ENCODE measurements around the gene RTCA.
"Not testable (repeated sequence)": the region's sequence is repeated elsewhere in the genome, so short reads cannot be mapped to it uniquely, and the experiment has no call there.

Gene RTCA

GRCh38 chr1:100261686-100262085 lies 4.3 kb upstream of the RTCA start:
- no peak for DNase-seq (ENCODE audit: low read depth in 2 of 2)

DNA sequence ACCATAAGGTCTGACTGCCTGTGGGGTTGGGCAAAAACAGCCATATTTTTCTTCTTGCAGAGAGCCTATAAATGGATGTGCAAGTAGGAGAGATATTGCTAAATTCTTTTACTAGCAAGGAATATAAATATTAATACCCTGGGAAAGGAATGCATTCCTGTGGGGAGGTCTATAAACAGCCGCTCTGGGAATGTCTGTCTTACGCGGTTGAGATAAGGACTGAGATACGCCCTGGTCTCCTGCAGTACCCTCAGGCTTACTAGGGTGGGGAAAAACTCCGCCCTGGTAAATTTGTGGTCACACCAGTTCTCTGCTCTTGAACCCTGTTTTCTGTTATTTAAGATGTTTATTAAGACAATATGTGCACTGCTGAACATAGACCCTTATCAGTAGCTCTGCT lies 1.9 kb upstream of the RTCA start:
- not testable (repeated sequence) for DNase-seq (ENCODE audit: low read depth in 2 of 2)

GRCh38 chr1:100265562-100265930 lies 470 bp upstream of the RTCA start:
- DNase-seq (ENCODE audit: low read depth in 2 of 2), result no peak

DNA sequence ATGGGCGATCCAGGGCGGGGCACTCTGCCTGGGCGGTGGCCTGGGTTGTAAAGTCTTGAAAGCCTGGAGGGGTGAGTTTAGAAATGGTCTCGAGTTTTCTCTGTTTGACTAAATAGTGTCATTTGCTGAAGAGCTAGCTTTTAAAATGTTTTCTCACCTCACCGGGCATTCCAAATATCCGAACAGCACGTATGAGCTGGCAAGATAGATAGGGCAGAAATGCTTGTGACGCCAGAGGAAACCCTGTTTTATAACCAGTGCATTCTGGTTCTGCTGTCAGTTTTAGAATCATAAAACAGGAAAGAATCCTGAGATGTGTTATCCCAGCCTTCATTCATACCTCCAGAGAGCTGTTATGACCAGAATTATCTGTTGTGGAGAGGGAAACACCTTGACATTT lies 725 bp downstream of the RTCA start:
- DNase-seq (ENCODE audit: low read depth in 2 of 2), result no peak

- no peak for DNase-seq (ENCODE audit: low read depth in 2 of 2)
Observed at GRCh38 chr1:100267284-100267683, 1.3 kb downstream of the RTCA start.

DNA sequence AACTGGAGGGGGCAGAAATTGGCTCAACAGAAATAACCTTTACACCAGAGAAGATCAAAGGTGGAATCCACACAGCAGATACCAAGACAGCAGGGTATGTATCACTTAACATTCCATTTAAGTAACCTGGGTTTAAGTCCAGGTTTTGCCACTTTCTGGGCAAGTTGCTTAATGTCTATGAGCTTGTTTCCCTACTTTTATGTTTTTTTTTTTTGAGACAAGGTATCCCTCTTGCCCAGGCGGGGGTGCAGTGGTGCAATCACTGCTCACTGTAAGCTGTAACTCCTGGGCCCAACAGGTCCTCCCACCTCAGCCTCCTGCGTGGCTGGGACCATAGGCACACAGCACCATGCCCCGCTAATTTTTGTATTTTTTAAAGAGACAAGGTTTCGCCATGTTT lies 2.2 kb downstream of the RTCA start:
- DNase-seq (ENCODE audit: low read depth in 2 of 2), result no peak

- no peak for DNase-seq (ENCODE audit: low read depth in 2 of 2)
Observed at GRCh38 chr1:100277866-100278265, 11.8 kb downstream of the RTCA start.

GRCh38 chr1:100279358-100279923 lies 13.4 kb downstream of the RTCA start:
- DNase-seq (ENCODE audit: low read depth in 2 of 2), result no peak

DNA sequence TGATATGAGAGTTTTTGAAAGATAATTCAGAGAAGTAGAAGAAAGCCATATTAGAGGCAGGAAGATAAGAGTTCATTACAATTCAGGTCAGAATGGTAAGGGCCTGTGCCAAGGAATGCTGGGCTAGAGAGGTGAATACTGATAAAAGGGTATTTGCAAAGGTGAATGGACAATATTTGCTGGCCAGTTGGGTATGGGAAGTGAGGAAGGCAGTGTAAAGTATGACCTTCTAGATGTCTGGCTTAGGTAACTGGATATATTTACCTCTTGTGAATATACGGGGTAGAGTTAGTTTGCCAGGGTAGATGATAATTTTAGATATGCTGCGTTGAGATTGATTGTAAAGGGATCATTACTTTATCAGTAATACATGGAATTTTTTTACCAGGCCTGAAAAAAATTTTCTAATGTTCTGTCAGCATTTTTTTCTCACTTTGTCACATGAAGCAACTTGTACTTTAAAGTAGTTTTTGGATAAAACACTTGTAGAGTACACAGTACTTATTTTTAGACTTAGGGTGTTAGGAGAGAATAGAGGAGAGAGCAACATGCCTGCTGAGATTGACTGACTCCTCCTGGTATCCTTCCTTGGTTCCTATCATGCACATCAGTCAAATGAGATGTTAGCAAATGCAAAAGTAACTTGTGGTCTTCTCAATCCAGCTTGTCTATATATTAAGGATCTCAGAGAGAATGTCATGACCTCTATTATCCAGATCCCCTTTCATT lies 14.1 kb downstream of the RTCA start:
- no peak for DNase-seq (ENCODE audit: low read depth in 2 of 2)

- no peak for DNase-seq (ENCODE audit: low read depth in 2 of 2)
Observed at GRCh38 chr1:100284591-100284990, 18.6 kb downstream of the RTCA start.

GRCh38 chr1:100287162-100287561 lies 21.1 kb downstream of the RTCA start:
- no peak for DNase-seq (ENCODE audit: low read depth in 2 of 2)

DNA sequence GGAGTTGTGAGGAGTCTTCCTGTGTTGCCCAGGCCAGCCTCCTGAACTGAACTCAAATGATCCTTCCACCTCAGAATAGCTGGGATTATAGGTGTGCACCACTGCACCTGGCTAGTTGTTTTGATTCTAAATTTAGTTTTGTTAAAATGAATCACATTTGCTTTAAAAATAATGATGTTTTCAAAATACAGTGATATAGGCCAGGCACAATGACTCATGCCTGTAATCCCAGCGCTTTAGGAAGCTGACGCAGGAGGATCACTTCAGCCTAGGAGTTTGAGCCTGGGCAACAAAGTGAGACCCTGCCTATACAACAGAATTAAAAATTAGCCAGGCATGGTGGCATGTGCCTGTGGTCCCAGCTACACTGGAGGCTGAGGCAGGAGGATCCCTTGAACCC lies 24.3 kb downstream of the RTCA start:
- no peak for DNase-seq (ENCODE audit: low read depth in 2 of 2)

DNA sequence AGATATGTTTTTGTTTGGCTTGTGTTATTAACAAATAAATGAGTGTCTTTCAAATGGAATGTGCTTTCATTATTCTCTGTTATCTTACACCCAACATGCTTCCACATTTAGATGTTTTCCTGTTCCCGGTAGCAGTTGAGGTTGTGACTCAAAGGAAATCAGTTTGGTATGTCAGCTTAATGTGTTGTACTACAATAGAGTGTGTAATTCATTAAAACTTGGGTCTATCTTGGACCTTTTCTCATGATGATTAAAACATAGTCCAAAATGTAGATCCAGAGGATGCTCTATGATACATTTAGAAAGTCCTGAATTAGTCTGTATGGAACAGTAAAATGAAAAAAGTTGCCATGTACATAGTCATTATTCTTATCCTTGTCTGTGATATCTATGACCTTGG lies 26.7 kb downstream of the RTCA start:
- DNase-seq (ENCODE audit: low read depth in 2 of 2), result no peak

DNA sequence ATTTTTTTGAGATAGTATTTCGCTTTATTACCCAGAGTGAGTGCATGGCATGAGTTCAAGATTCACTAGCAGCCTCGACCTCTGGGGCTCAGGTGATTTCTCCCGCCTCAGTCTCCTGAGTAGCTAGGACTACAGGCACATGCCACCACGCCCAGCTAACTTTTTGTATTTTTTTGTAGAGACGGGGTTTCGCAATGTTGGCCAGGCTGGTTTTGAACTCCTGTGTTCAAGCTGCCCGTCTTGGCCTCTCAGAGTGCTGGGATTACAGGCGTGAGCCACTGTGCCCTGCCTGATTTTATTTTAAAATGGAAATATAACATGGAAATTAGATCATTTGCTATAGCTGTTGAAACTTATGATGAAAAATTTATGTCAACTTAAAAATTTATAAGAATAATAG lies 30.1 kb downstream of the RTCA start:
- no peak for DNase-seq (ENCODE audit: low read depth in 2 of 2)

GRCh38 chr1:100296997-100297396 lies 31.0 kb downstream of the RTCA start:
- DNase-seq (ENCODE audit: low read depth in 2 of 2), result not testable (repeated sequence)

DNA sequence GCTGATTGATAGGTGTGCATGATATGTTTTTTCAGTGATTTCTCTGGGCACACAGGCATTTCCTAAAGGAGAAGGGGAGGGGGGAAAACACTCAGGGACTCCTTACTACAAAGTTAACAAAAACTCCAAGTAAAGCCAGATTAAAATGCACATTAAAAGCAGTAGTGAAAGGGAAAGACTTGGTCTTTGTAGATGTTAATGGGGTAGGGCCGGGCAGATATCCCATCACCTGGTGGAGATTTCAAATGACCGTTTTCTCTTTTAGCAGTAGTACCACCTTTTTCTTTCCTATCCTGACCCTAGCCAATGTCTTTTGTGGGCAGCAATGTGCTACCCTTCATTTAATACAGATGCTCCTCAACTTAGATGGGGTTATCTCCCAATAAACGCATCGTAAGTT lies 32.5 kb downstream of the RTCA start:
- no peak for DNase-seq (ENCODE audit: low read depth in 2 of 2)

DNA sequence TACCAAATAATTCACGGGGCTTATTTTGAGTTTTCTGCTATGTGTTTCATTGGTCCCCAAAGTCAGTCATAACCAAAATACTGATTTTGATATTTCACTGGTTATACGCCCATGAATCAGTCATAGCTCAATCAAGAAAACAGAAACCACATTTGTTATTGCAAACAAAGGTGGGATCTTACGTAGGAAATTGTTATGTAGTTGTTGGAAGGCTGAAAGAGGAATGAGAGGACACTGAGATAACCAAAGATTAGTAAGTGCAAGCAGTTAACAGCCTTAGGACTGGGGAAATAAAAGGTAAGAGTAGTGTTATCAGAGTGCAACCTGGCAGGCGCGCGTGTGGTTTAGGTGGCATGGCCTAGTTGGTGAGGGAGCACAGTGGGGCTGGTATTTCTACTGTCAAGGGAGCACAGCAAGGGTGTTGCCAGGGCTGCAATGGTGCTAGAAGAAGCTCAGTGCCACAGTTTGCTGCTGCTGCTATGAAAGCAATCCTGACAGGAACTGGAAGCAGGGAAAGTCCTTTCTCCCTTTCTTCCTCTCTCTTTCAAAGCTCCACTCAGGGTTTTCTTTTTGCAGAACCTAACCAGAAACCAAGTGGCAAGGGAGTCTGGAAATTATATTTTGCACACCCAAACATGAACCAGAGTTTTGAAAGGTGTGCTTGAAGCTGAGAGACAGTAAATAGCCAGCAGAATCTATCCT lies 33.7 kb downstream of the RTCA start:
- no peak for DNase-seq (ENCODE audit: low read depth in 2 of 2)

- DNase-seq (ENCODE audit: low read depth in 2 of 2), result no peak
Observed at GRCh38 chr1:100300691-100301090, 34.7 kb downstream of the RTCA start.

DNA sequence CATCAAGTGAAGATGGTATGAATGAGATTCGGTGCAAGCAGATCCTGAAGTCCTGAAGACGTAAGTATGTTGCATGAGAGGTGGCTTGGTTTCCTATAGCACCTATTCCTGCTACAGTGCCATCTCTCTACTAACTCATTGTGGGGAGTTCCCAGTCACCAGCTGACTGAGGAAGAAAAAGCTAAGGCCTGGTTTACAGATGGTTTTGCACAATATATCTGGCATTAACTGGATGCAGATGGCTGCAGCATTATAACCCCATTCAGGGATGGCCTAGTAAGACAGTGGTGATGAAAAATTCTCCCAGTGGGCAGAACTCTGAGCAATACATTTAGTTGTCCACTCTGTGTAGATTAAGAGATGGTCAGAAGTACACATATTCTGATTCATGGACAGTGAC lies 36.7 kb downstream of the RTCA start:
- DNase-seq (ENCODE audit: low read depth in 2 of 2), result no peak

GRCh38 chr1:100304227-100304626 lies 38.2 kb downstream of the RTCA start:
- DNase-seq (ENCODE audit: low read depth in 2 of 2), result no peak

DNA sequence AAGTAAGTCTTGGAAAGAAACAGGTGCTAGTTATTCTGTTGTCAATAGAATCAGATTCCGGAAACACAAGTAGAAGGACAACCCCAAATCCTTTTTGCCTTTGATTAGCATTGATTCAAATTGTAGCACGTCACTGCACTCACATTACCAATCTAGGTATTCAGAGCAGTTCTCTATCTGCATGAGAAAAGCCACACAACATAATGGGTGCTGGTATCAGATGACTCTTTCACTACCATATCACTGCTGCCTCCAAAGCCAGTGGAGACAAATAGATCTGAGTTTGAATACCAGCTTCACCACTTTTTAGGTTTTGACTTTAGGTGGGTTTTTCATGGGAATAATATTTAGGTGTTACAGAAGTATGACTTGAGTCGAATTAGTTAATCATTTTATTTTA lies 38.9 kb downstream of the RTCA start:
- DNase-seq (ENCODE audit: low read depth in 2 of 2), result no peak

GRCh38 chr1:100305954-100306353 lies 39.9 kb downstream of the RTCA start:
- DNase-seq (ENCODE audit: low read depth in 2 of 2), result no peak

GRCh38 chr1:100306735-100307313 lies 40.8 kb downstream of the RTCA start:
- DNase-seq (ENCODE audit: low read depth in 2 of 2), result no peak
